Breast epithelium (tissue), 3 donors: ENCODE measurements around the gene CELF1.

Source experiments
- CTCF ChIP-seq, 3 donors: fragments of 450-650 bp; IDR thresholded peaks; one replicate each; pipeline ENCODE4 v1.5.1; 2016 to 2017; ENCODE audit warnings: antibody characterized with exemption in 3 of 3, mild to moderate bottlenecking in 3 of 3, moderate library complexity in 3 of 3
- POLR2A ChIP-seq: fragments of 450-650 bp; IDR thresholded peaks from one replicate; pipeline ENCODE4 v1.6.1; 2016; ENCODE audit warnings: antibody characterized with exemption, mild to moderate bottlenecking, moderate library complexity

GRCh38 chr11:47449541-47449940, 103.4 kb downstream of the CELF1 start:
- TF ChIP-seq POLR2A (no peak), CTCF (IDR thresholded peaks at IDR 0.05) (no peak)
